ENCODE measurements around the gene ATP6V0A1. TPM values are rescaled to one million over a fixed set of nuclear protein-coding genes. Genes with fewer than 3 reads are reported as not detected.

ATP6V0A1 gene
- total RNA-seq, 4 donors from 2014 or later, result 91.8 to 313 (median 115) TPM

DNA sequence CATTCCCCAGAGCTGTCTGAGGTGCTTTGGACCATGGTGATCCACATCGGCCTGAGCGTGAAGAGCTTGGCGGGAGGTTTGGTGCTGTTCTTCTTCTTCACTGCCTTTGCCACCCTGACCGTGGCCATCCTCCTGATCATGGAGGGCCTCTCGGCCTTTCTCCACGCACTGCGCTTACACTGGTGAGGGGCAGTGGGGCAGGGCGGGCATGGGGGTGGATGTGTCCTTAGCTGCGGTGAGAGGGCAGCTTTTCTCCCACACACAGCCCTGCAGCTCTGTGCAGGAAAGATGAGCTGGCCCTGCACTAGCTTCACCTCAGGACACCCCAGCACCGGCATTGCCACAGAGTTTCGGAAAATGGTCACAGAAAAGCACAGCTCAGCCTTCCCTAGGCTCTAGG, 55.6 kb downstream of the ATP6V0A1 start:
- Histone ChIP-seq H3K36me3 (peaks cover 0 to 10% (median 0%) of the 10 kb centered on the region in 4 donors), H3K4me1 (peaks cover 17 to 35% (median 23%) of the 10 kb centered on the region in 4 donors), H3K27ac (no peak overlapping the region), H3K4me3 (no peak overlapping the region), H3K27me3 (no peaks in the 10 kb centered on the region), H3K9me3 (no peaks in the 10 kb centered on the region)
- DNase-seq, result no peak
- in situ Hi-C loops (cut with MboI; ENCODE audit: low pct_ligation_motif_present in 1 of 4, low pct_unique_long_range_greater_than_20kb in 1 of 4, low sequenced_read_pairs in 3 of 4), result loop anchor here in 2 of 4 donors (5.0 to 25.0 kb wide), 4 partner anchors 87 to 202 kb away; partner anchors contain the start of gene CAVIN1 (in 1 of the 2)
- 98% methylated on average over 10 of the region's 11 CpGs; no CpG with 5 or more reads in 1 of the 2 donors for WGBS, 2 donors (ENCODE audit: low coverage in 1 of 2)
- TF ChIP-seq, protein P1, sequence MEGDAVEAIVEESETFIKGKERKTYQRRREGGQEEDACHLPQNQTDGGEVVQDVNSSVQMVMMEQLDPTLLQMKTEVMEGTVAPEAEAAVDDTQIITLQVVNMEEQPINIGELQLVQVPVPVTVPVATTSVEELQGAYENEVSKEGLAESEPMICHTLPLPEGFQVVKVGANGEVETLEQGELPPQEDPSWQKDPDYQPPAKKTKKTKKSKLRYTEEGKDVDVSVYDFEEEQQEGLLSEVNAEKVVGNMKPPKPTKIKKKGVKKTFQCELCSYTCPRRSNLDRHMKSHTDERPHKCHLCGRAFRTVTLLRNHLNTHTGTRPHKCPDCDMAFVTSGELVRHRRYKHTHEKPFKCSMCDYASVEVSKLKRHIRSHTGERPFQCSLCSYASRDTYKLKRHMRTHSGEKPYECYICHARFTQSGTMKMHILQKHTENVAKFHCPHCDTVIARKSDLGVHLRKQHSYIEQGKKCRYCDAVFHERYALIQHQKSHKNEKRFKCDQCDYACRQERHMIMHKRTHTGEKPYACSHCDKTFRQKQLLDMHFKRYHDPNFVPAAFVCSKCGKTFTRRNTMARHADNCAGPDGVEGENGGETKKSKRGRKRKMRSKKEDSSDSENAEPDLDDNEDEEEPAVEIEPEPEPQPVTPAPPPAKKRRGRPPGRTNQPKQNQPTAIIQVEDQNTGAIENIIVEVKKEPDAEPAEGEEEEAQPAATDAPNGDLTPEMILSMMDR (IDR thresholded peaks at IDR 0.05), result no peak
- no peak for TF ChIP-seq EP300 (IDR thresholded peaks at IDR 0.05; ENCODE audit: low read depth)
- no peak for TF ChIP-seq POLR2A (IDR thresholded peaks at IDR 0.05)
- TF ChIP-seq POLR2AphosphoS5 (IDR thresholded peaks at IDR 0.05), result no peak
- intact Hi-C loops (cut with DNase I; ENCODE audit: low total_unique reads), result no loop called here

DNA sequence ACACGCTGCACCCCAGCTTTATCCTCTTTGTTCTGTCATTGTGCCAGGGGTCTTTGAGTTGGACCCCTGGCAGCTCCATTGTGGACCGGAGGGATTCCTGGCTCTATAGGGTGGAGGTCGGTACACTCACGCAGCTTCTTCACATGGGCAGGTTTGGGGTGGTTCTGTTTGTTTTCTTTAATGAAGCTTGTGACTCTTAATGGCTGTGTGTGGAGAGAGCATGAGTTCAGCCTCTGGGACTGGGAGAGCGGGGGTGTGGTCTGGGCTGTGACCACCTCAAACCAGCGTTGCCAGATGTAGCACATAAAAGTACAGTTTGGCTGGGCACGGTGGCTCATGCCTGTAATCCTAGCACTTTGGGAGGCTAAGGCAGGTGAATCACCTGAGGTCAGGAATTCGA, 56.2 kb downstream of the ATP6V0A1 start:
- no peak overlapping the region for H3K4me3 ChIP-seq
- 86% methylated on average over 8 of the region's 8 CpGs; no CpG with 5 or more reads in 1 of the 2 donors for WGBS, 2 donors (ENCODE audit: low coverage in 1 of 2)
- H3K36me3 ChIP-seq, result peaks cover 0 to 10% (median 0%) of the 10 kb centered on the region in 4 donors
- DNase-seq, result no peak
- no peaks in the 10 kb centered on the region for H3K9me3 ChIP-seq
- in situ Hi-C loops (cut with MboI; ENCODE audit: low pct_ligation_motif_present in 1 of 4, low pct_unique_long_range_greater_than_20kb in 1 of 4, low sequenced_read_pairs in 3 of 4) (loop anchor here in 2 of 4 donors (5.0 to 25.0 kb wide), 4 partner anchors 88 to 203 kb away; partner anchors contain the start of gene CAVIN1 (in 1 of the 2)), intact Hi-C loops (cut with DNase I; ENCODE audit: low total_unique reads) (no loop called here)
- no peaks in the 10 kb centered on the region for H3K27me3 ChIP-seq
- TF ChIP-seq POLR2A (IDR thresholded peaks at IDR 0.05) (no peak), POLR2AphosphoS5 (IDR thresholded peaks at IDR 0.05) (no peak), EP300 (IDR thresholded peaks at IDR 0.05; ENCODE audit: low read depth) (no peak)
- TF ChIP-seq, protein P1 (IDR thresholded peaks at IDR 0.05), result no peak
- H3K4me1 ChIP-seq, result peaks cover 23 to 40% (median 29%) of the 10 kb centered on the region in 4 donors
- no peak overlapping the region for H3K27ac ChIP-seq

GRCh38 chr17:42517516-42517915, 58.8 kb downstream of the ATP6V0A1 start:
- intact Hi-C loops (cut with DNase I; ENCODE audit: low total_unique reads), result no loop called here
- in situ Hi-C loops (cut with MboI; ENCODE audit: low pct_ligation_motif_present in 1 of 4, low pct_unique_long_range_greater_than_20kb in 1 of 4, low sequenced_read_pairs in 3 of 4), result loop anchor here in 2 of 4 donors (25.0 kb wide), 3 partner anchors 105 to 205 kb away; partner anchors contain the start of gene CAVIN1 (in 1 of the 2)
- peaks cover 48 to 64% (median 55%) of the 10 kb centered on the region in 4 donors for H3K4me1 ChIP-seq
- H3K27ac ChIP-seq, result peak overlapping the region; percentile 89 to 98 (median 92)
- H3K36me3 ChIP-seq, result peaks cover 0 to 10% (median 0%) of the 10 kb centered on the region in 4 donors
- WGBS, 2 donors (ENCODE audit: low coverage in 1 of 2), result 8% methylated on average over 2 to 9 of the region's 9 CpGs
- no peak for TF ChIP-seq EP300 (IDR thresholded peaks at IDR 0.05; ENCODE audit: low read depth)
- TF ChIP-seq, protein P1 (IDR thresholded peaks at IDR 0.05), result peak; percentile 92 to 98 (median 95)
- peak in 2 of 3 donors; percentile 33 to 45 for TF ChIP-seq POLR2AphosphoS5 (IDR thresholded peaks at IDR 0.05)
- TF ChIP-seq POLR2A (IDR thresholded peaks at IDR 0.05), result no peak
- H3K27me3 ChIP-seq, result no peaks in the 10 kb centered on the region
- H3K4me3 ChIP-seq, result no peak overlapping the region
- no peaks in the 10 kb centered on the region for H3K9me3 ChIP-seq
- DNase-seq, result peak; percentile 91

DNA sequence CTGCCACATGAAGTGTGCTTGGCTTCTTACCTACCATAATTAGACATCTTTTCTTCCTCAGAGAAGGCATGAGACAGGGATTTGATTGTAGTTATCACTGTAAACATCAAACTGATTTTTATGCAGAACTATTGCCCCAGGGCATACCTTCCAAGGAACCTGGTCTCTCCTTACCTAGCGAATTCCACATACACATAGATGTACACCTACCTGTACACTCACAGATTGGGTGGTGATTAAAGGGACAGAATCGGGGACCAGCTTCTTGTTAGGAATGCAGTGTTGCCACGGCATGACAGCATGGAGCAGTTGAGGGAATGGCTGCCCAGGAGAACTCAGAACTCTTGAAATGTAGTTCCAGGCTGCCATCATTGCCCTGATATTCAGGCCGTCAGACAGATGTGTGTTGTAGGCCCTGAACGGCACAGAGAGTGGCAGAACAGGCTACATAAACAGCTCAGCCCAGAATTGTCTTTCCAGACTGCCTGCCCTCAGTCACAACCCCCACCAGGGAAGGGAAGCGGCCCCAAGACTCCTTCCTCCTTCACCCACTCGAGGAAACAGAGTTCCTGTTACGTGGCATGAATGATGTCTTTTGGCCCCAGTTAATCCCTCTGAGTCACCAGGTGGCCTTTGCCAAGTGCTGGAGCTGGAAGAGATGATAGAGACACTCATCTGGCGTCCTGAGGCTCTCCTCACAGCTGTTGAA, 59.5 kb downstream of the ATP6V0A1 start:
- no peaks in the 10 kb centered on the region for H3K27me3 ChIP-seq
- peak overlapping the region; percentile 89 to 98 (median 92) for H3K27ac ChIP-seq
- peaks cover 0 to 10% (median 0%) of the 10 kb centered on the region in 4 donors for H3K36me3 ChIP-seq
- H3K9me3 ChIP-seq, result no peaks in the 10 kb centered on the region
- in situ Hi-C loops (cut with MboI; ENCODE audit: low pct_ligation_motif_present in 1 of 4, low pct_unique_long_range_greater_than_20kb in 1 of 4, low sequenced_read_pairs in 3 of 4) (loop anchor here in 2 of 4 donors (25.0 kb wide), 3 partner anchors 106 to 206 kb away; partner anchors contain the start of gene CAVIN1 (in 1 of the 2)), intact Hi-C loops (cut with DNase I; ENCODE audit: low total_unique reads) (no loop called here)
- TF ChIP-seq POLR2A (IDR thresholded peaks at IDR 0.05), result no peak
- TF ChIP-seq, protein P1 (IDR thresholded peaks at IDR 0.05), result peak in 1 of 5 experiments; percentile 11
- TF ChIP-seq EP300 (IDR thresholded peaks at IDR 0.05; ENCODE audit: low read depth), result peak; percentile 43
- TF ChIP-seq POLR2AphosphoS5 (IDR thresholded peaks at IDR 0.05), result peak; percentile 86 to 94 (median 93)
- WGBS, 2 donors (ENCODE audit: low coverage in 1 of 2), result 28 to 40% methylated on average over 1 to 9 of the region's 9 CpGs
- peak; percentile 87 for DNase-seq
- peaks cover 48 to 66% (median 60%) of the 10 kb centered on the region in 4 donors for H3K4me1 ChIP-seq
- H3K4me3 ChIP-seq, result no peak overlapping the region
